Kidney (tissue), 22 donors: ENCODE measurements around the gene PRSS16. TPM values are rescaled to one million over a fixed set of nuclear protein-coding genes. Genes with fewer than 3 reads are reported as not detected.

Source experiments
- DNase-seq, 5 donors: peaks; one replicate each; pipeline ENCODE4 v3.0.0-alpha.2; 2013 to 2020
- FAIRE-seq: peaks from 2 replicates; lab custom pipeline; 2012; peaks lifted over from hg19 to GRCh38; lab: Jason Lieb, UNC
- H3K27ac ChIP-seq, 2 donors: one replicate each; pipeline ENCODE4 v1.7.0; 2013; ENCODE audit warnings: low read depth in 2 of 2, low read length in 2 of 2, inconsistent platforms in 1 of 2
- H3K27me3 ChIP-seq: one replicate; pipeline ENCODE4 v1.7.1; 2013; ENCODE audit warnings: low read length, inconsistent platforms; ENCODE audit not compliant: control insufficient read depth, insufficient read depth
- H3K36me3 ChIP-seq, 3 donors: one replicate each; pipeline versions ENCODE4 v1.7.0 to v1.7.1; 2013; ENCODE audit warnings: low read length in 3 of 3, control low read depth in 1 of 3, inconsistent platforms in 1 of 3; ENCODE audit not compliant: insufficient read depth in 3 of 3, control insufficient read depth in 2 of 3
- H3K4me1 ChIP-seq, 3 donors: one replicate each; pipeline versions ENCODE4 v1.7.0 to v1.7.1; 2013; ENCODE audit warnings: low read length in 3 of 3, inconsistent platforms in 1 of 3, low read depth in 1 of 3; ENCODE audit not compliant: control insufficient read depth in 2 of 3, insufficient read depth in 2 of 3
- H3K4me3 ChIP-seq, 3 donors: one replicate each; pipeline versions ENCODE4 v1.7.0 to v1.8.1; 2013; ENCODE audit warnings: low read length in 3 of 3, control low read depth in 1 of 3, inconsistent platforms in 1 of 3
- H3K9ac ChIP-seq, 3 donors: one replicate each; pipeline versions ENCODE4 v1.7.0 to v1.7.1; 2013; ENCODE audit warnings: low read length in 3 of 3, control low read depth in 1 of 3, inconsistent platforms in 1 of 3
- H3K9me3 ChIP-seq, 3 donors: one replicate each; pipeline versions ENCODE4 v1.7.0 to v1.7.1; 2013; ENCODE audit warnings: low read length in 3 of 3, control low read depth in 1 of 3, inconsistent platforms in 1 of 3; ENCODE audit not compliant: control insufficient read depth in 2 of 3, insufficient read depth in 1 of 3
- intact Hi-C: fragments of 100-400 bp; cut with DNase I; formaldehyde crosslinking; loops from one replicate; pipeline ENCODE4 v1.11.1; 2022
- long read RNA-seq, 10 donors: library from polyadenylated mRNA in 1 of 10; unstranded in 1 of 10; transcript quantifications; one replicate each; pipeline ENCODE4 v2.0.0 and lab custom pipeline, GENCODE V29; 2021 to 2026
- polyA plus RNA-seq: library from polyadenylated mRNA; stranded (reverse); fragments of 350-450 nt; fragmentation: Illumina TruSeq; extraction: RNeasy Lipid Tissue Mini Kit (QIAGEN cat#74804); gene quantifications from one replicate; pipeline ENCODE4 v1.2.3, GENCODE V29; 2014; ENCODE audit warnings: low read depth, low replicate concordance; ENCODE audit not compliant: insufficient read depth
- total RNA-seq: library from RNA; stranded (reverse); fragmentation: NEBNext Ultra II Directional; extraction: Animal tissue kit (Norgen Biotek cat#: 25700); gene quantifications from one replicate; pipeline ENCODE4 v1.2.1, GENCODE V29; 2021
- TF ChIP-seq, protein P1 (sequence below): IDR thresholded peaks from 3 replicates; pipeline ENCODE4 v1.5.1; 2012; ENCODE audit warnings: mild to moderate bottlenecking, moderate library complexity, borderline replicate concordance; ENCODE audit not compliant: insufficient read depth; ENCODE audit errors: extremely low read depth
- donor health status: control.
- donor health status: control.
- donor health status: control.
- donor health status: control.
- donor health status: control.
- donor health status: DM: yes; HTN: yes; CAD: no.
- donor health status: Normal renal cell carcinoma (clear cell type).

Gene PRSS16, protein sequence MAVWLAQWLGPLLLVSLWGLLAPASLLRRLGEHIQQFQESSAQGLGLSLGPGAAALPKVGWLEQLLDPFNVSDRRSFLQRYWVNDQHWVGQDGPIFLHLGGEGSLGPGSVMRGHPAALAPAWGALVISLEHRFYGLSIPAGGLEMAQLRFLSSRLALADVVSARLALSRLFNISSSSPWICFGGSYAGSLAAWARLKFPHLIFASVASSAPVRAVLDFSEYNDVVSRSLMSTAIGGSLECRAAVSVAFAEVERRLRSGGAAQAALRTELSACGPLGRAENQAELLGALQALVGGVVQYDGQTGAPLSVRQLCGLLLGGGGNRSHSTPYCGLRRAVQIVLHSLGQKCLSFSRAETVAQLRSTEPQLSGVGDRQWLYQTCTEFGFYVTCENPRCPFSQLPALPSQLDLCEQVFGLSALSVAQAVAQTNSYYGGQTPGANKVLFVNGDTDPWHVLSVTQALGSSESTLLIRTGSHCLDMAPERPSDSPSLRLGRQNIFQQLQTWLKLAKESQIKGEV
- total RNA-seq, result 11.2 TPM
- 5.1 TPM for polyA plus RNA-seq
- long read RNA-seq, donor 1, result 0 reads
- long read RNA-seq, donor 2, result 0 reads
- long read RNA-seq, donor 3, result 0 reads
- long read RNA-seq, donor 4, result 0 reads
- long read RNA-seq, donor 5, result 0 reads
- long read RNA-seq, donor 6, result 0 reads
- long read RNA-seq, donor 7, partial matches to known transcripts, result 2 of 3 reads
- long read RNA-seq, donor 7, other reads (novel, unspliced or antisense), result 1 of 3 reads
- long read RNA-seq, donor 8, result 0 reads
- long read RNA-seq, donor 9, result 0 reads
- long read RNA-seq, donor 10, result 0 reads

GRCh38 chr6:27247133-27247836 is at the start of gene PRSS16:
TSS of gene PRSS16 (plus strand) at chr6:27247701. CDS start at chr6:27247738, 37 bp downstream.
- Histone ChIP-seq H3K4me3 (no peak within 1 kb of the TSS), H3K27me3 (peaks cover 49% of the 10 kb centered on the region), H3K9me3 (no peaks in the 10 kb centered on the region), H3K9ac (no peak within 1 kb of the TSS), H3K36me3 (no peaks in the 10 kb centered on the region), H3K4me1 (peaks cover 0 to 6% (median 0%) of the 10 kb centered on the region in 3 donors), H3K27ac (no peak within 1 kb of the TSS)
- TF ChIP-seq, protein P1, sequence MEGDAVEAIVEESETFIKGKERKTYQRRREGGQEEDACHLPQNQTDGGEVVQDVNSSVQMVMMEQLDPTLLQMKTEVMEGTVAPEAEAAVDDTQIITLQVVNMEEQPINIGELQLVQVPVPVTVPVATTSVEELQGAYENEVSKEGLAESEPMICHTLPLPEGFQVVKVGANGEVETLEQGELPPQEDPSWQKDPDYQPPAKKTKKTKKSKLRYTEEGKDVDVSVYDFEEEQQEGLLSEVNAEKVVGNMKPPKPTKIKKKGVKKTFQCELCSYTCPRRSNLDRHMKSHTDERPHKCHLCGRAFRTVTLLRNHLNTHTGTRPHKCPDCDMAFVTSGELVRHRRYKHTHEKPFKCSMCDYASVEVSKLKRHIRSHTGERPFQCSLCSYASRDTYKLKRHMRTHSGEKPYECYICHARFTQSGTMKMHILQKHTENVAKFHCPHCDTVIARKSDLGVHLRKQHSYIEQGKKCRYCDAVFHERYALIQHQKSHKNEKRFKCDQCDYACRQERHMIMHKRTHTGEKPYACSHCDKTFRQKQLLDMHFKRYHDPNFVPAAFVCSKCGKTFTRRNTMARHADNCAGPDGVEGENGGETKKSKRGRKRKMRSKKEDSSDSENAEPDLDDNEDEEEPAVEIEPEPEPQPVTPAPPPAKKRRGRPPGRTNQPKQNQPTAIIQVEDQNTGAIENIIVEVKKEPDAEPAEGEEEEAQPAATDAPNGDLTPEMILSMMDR, result no peak
- DNase-seq (no peak), FAIRE-seq (no peak)
- intact Hi-C loops, result no loop called here

DNA sequence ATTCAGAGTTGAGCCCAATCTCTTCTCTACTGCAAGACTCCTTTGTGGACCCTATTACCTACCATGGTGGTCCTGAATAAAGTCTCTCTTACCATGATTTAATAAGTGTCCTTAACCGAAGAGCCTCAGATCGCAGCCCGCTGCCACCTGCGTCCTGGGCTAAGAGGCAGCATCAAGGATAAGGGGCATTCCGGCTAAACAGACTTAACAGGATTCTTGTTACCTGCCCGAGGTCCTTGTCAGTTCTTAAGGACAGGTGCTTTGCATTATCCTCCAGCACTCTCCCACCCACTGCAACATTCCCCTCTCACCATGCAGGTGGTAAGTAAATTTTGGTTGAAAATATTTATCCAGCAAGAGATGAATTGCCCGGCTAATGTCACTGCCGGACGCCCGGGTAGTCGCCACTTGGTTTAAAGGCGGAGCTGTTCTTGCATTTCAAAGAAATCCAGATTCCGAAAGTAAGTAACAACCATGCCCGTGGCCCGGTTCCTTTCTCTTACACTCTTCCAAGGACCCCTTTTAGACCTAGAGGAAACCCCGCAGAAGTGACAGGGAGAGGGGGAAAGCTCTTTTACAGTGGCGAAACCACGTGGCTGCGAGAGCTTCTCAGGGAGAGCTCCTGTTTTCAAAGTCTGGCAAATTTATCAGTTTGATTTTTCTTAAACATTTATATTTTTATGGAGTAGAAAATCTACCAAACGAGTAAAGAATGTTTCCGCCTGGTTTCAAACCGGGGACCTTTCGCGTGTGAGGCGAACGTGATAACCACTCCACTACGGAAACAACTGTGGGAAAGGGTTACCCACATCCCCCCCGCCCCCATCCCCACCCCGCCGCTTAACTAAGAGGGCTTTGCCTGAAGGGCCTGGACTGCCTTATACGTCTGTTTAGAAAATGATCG is 41.9 kb upstream of the PRSS16 start:
- H3K36me3 ChIP-seq, result no peaks in the 10 kb centered on the region
- DNase-seq, result peak in 2 of 5 donors; percentile 15 to 27
- H3K27me3 ChIP-seq, result peaks cover 17% of the 10 kb centered on the region
- H3K9ac ChIP-seq, result no peak overlapping the region
- no peak overlapping the region for H3K27ac ChIP-seq
- TF ChIP-seq, protein P1, result no peak
- no peaks in the 10 kb centered on the region for H3K4me1 ChIP-seq
- intact Hi-C loops, result no loop called here
- H3K9me3 ChIP-seq, result no peaks in the 10 kb centered on the region
- no peak overlapping the region for H3K4me3 ChIP-seq
- FAIRE-seq, result no peak

GRCh38 chr6:27206806-27207205 is 40.7 kb upstream of the PRSS16 start:
- TF ChIP-seq, protein P1, result no peak
- H3K9ac ChIP-seq, result no peak overlapping the region
- H3K4me3 ChIP-seq, result no peak overlapping the region
- intact Hi-C loops, result no loop called here
- no peaks in the 10 kb centered on the region for H3K9me3 ChIP-seq
- H3K4me1 ChIP-seq, result no peaks in the 10 kb centered on the region
- H3K27me3 ChIP-seq, result peaks cover 17% of the 10 kb centered on the region
- no peak overlapping the region for H3K27ac ChIP-seq
- FAIRE-seq, result no peak
- no peaks in the 10 kb centered on the region for H3K36me3 ChIP-seq
- DNase-seq, result no peak
